A673 (cell line): ENCODE results near the gene ALDH9A1.

Experiments used
- EZH2 ChIP-seq: fragments of 200-600 bp; sonication (generic); IDR thresholded peaks from 2 replicates; pipeline ENCODE4 v1.6.1; 2017; ENCODE audit warnings: borderline replicate concordance, low read depth, mild to moderate bottlenecking, mixed read lengths, antibody characterized with exemption, low read length; ENCODE audit not compliant: poor library complexity, severe bottlenecking
- TF ChIP-seq, protein P1 (sequence below): fragments of 300-800, 200-600 bp; sonication (generic); conservative IDR thresholded peaks from 2 replicates; pipeline ENCODE4 v1.5.1; 2017; ENCODE audit warnings: low read depth, mild to moderate bottlenecking, antibody characterized with exemption, low read length, moderate library complexity, mixed read lengths

DNA sequence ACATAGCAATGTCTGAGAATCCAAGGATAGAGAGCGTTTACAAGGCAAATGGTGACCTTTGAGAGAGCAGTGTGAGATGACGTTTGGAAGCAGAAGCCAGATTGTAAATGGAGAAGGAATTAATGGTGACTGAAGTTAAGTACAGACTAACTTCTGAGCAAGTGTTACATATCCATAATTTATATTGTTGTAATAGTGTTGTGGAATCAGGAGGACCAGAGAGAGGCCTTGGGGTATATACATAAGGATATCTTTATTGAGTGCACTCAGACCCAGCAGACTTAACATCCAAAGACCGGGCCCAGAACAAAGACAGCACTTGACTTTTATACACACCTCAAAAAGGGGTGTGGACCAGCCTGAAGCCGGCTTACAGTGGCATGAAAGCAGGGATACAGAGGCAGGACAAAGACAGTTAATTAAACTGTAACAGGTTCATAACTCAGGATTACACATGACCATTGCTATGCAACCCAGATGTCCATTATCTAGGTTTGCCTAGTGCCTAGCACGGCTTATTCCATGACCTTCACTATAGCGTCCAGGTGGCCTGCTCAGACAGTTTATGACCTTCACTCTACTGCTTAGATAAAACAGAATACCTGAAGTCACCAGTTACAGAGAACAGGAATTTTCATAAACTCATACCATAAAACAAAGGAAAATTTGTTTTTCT lies 70.1 kb downstream of the ALDH9A1 start:
- TF ChIP-seq, protein P1, sequence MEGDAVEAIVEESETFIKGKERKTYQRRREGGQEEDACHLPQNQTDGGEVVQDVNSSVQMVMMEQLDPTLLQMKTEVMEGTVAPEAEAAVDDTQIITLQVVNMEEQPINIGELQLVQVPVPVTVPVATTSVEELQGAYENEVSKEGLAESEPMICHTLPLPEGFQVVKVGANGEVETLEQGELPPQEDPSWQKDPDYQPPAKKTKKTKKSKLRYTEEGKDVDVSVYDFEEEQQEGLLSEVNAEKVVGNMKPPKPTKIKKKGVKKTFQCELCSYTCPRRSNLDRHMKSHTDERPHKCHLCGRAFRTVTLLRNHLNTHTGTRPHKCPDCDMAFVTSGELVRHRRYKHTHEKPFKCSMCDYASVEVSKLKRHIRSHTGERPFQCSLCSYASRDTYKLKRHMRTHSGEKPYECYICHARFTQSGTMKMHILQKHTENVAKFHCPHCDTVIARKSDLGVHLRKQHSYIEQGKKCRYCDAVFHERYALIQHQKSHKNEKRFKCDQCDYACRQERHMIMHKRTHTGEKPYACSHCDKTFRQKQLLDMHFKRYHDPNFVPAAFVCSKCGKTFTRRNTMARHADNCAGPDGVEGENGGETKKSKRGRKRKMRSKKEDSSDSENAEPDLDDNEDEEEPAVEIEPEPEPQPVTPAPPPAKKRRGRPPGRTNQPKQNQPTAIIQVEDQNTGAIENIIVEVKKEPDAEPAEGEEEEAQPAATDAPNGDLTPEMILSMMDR: no peak
- no peak for TF ChIP-seq EZH2
